Dendritic cell treated with granulocyte-macrophage colony-stimulating factor and Interleukin-4, amounts not matched to agents 40 ng/mL and 50 ng/mL, for 4 days (primary cell): ENCODE results near the gene ATP6V1A.
A peak's percentile ranks its signal among the peaks of the same experiment; 100 is the strongest.

ENCODE experiments used
- H3K27ac Mint-ChIP-seq: one replicate; pipeline ENCODE4 v1.8.0; 2022; ENCODE audit warnings: mild to moderate bottlenecking, mixed read lengths
- H3K27me3 Mint-ChIP-seq: one replicate; pipeline ENCODE4 v1.8.0; 2022; ENCODE audit warnings: mild to moderate bottlenecking, mixed read lengths
- H3K36me3 Mint-ChIP-seq: one replicate; pipeline ENCODE4 v1.8.0; 2022; ENCODE audit warnings: low read depth, mixed read lengths
- H3K4me1 Mint-ChIP-seq: one replicate; pipeline ENCODE4 v1.8.0; 2022; ENCODE audit warnings: low read depth, mixed read lengths
- H3K4me3 Mint-ChIP-seq: one replicate; pipeline ENCODE4 v1.8.0; 2022; ENCODE audit warnings: mild to moderate bottlenecking, moderate library complexity, mixed read lengths
- H3K9me3 Mint-ChIP-seq: one replicate; pipeline ENCODE4 v1.8.0; 2022; ENCODE audit warnings: mixed read lengths
- intact Hi-C: fragments of 100-400 bp; cut with micrococcal nuclease; formaldehyde crosslinking; loops from one replicate; pipeline ENCODE4 v1.15.0; 2022

ATP6V1A gene

GRCh38 chr3:113758389-113759024 is 11.7 kb downstream of the ATP6V1A start:
- Mint-ChIP-seq H3K4me3 (no peak overlapping the region), H3K4me1 (peaks cover 22% of the 10 kb centered on the region), H3K27me3 (no peaks in the 10 kb centered on the region), H3K27ac (no peak overlapping the region), H3K9me3 (peaks cover 11% of the 10 kb centered on the region), H3K36me3 (peaks cover 52% of the 10 kb centered on the region)
- intact Hi-C loops: no loop called here

- H3K4me3 Mint-ChIP-seq: no peak overlapping the region
- H3K27ac Mint-ChIP-seq: no peak overlapping the region
- H3K27me3 Mint-ChIP-seq: no peaks in the 10 kb centered on the region
- H3K9me3 Mint-ChIP-seq: no peaks in the 10 kb centered on the region
- intact Hi-C loops: no loop called here
- H3K4me1 Mint-ChIP-seq: peaks cover 15% of the 10 kb centered on the region
- peaks cover 54% of the 10 kb centered on the region for H3K36me3 Mint-ChIP-seq
Observed at GRCh38 chr3:113764698-113765097, 17.9 kb downstream of the ATP6V1A start.

- no peaks in the 10 kb centered on the region for H3K9me3 Mint-ChIP-seq
- peaks cover 51% of the 10 kb centered on the region for H3K36me3 Mint-ChIP-seq
- H3K27ac Mint-ChIP-seq: no peak overlapping the region
- H3K27me3 Mint-ChIP-seq: no peaks in the 10 kb centered on the region
- peaks cover 25% of the 10 kb centered on the region for H3K4me1 Mint-ChIP-seq
- no peak overlapping the region for H3K4me3 Mint-ChIP-seq
- intact Hi-C loops: no loop called here
Observed at GRCh38 chr3:113769551-113769950, 22.7 kb downstream of the ATP6V1A start.

- Mint-ChIP-seq H3K9me3 (no peaks in the 10 kb centered on the region), H3K27ac (no peak overlapping the region)
Observed at GRCh38 chr3:113771993-113772392, 25.2 kb downstream of the ATP6V1A start.

GRCh38 chr3:113773381-113773780 is 26.5 kb downstream of the ATP6V1A start:
- Mint-ChIP-seq H3K9me3 (no peaks in the 10 kb centered on the region), H3K27ac (no peak overlapping the region), H3K4me3 (no peak overlapping the region), H3K27me3 (no peaks in the 10 kb centered on the region), H3K36me3 (peaks cover 49% of the 10 kb centered on the region), H3K4me1 (peaks cover 53% of the 10 kb centered on the region)
- intact Hi-C loops: no loop called here

More at GRCh38 chr3:113771993-113772392, 25.2 kb downstream of the ATP6V1A start:
- no peak overlapping the region for H3K4me3 Mint-ChIP-seq
- intact Hi-C loops: no loop called here
- H3K36me3 Mint-ChIP-seq: peaks cover 48% of the 10 kb centered on the region
- H3K4me1 Mint-ChIP-seq: peaks cover 45% of the 10 kb centered on the region
- H3K27me3 Mint-ChIP-seq: no peaks in the 10 kb centered on the region

GRCh38 chr3:113775516-113775915 is 28.7 kb downstream of the ATP6V1A start:
- peak overlapping the region; percentile 44 for H3K27ac Mint-ChIP-seq
- intact Hi-C loops: no loop called here
- no peaks in the 10 kb centered on the region for H3K27me3 Mint-ChIP-seq
- peaks cover 43% of the 10 kb centered on the region for H3K36me3 Mint-ChIP-seq
- H3K4me3 Mint-ChIP-seq: no peak overlapping the region
- H3K9me3 Mint-ChIP-seq: no peaks in the 10 kb centered on the region
- H3K4me1 Mint-ChIP-seq: peaks cover 48% of the 10 kb centered on the region

- Mint-ChIP-seq H3K27ac (no peak overlapping the region), H3K4me3 (no peak overlapping the region), H3K27me3 (no peaks in the 10 kb centered on the region), H3K36me3 (peaks cover 49% of the 10 kb centered on the region), H3K9me3 (no peaks in the 10 kb centered on the region), H3K4me1 (peaks cover 48% of the 10 kb centered on the region)
- intact Hi-C loops: no loop called here
Observed at GRCh38 chr3:113776564-113776963, 29.7 kb downstream of the ATP6V1A start.

GRCh38 chr3:113783463-113783862 is 36.6 kb downstream of the ATP6V1A start:
- H3K27ac Mint-ChIP-seq: peak overlapping the region; percentile 67
- H3K4me1 Mint-ChIP-seq: no peaks in the 10 kb centered on the region
- no peaks in the 10 kb centered on the region for H3K27me3 Mint-ChIP-seq
- intact Hi-C loops: loop anchor here (1.0 kb wide), 1 partner anchor 38 kb away; no protein-coding TSS in a partner anchor
- H3K4me3 Mint-ChIP-seq: no peak overlapping the region
- H3K36me3 Mint-ChIP-seq: peaks cover 47% of the 10 kb centered on the region
- no peaks in the 10 kb centered on the region for H3K9me3 Mint-ChIP-seq

GRCh38 chr3:113783980-113784379 is 37.1 kb downstream of the ATP6V1A start:
- intact Hi-C loops: loop anchor here (1.0 kb wide), 1 partner anchor 39 kb away; no protein-coding TSS in a partner anchor
- H3K4me1 Mint-ChIP-seq: no peaks in the 10 kb centered on the region
- H3K9me3 Mint-ChIP-seq: no peaks in the 10 kb centered on the region
- H3K36me3 Mint-ChIP-seq: peaks cover 52% of the 10 kb centered on the region
- no peak overlapping the region for H3K4me3 Mint-ChIP-seq
- H3K27me3 Mint-ChIP-seq: no peaks in the 10 kb centered on the region
- peak overlapping the region; percentile 67 for H3K27ac Mint-ChIP-seq

GRCh38 chr3:113791381-113791780 is 44.5 kb downstream of the ATP6V1A start:
- no peak overlapping the region for H3K4me3 Mint-ChIP-seq
- no peaks in the 10 kb centered on the region for H3K9me3 Mint-ChIP-seq
- H3K4me1 Mint-ChIP-seq: peaks cover 4% of the 10 kb centered on the region
- peak overlapping the region; percentile 33 for H3K27ac Mint-ChIP-seq
- H3K36me3 Mint-ChIP-seq: peaks cover 86% of the 10 kb centered on the region
- no peaks in the 10 kb centered on the region for H3K27me3 Mint-ChIP-seq
- intact Hi-C loops: no loop called here

GRCh38 chr3:113794526-113794925 is 47.7 kb downstream of the ATP6V1A start:
- Mint-ChIP-seq H3K9me3 (no peaks in the 10 kb centered on the region), H3K27me3 (no peaks in the 10 kb centered on the region), H3K27ac (peak overlapping the region; percentile 14), H3K4me1 (peaks cover 4% of the 10 kb centered on the region), H3K36me3 (peaks cover 87% of the 10 kb centered on the region), H3K4me3 (no peak overlapping the region)
- intact Hi-C loops: no loop called here

GRCh38 chr3:113795693-113796092 is 48.9 kb downstream of the ATP6V1A start:
- intact Hi-C loops: no loop called here
- no peak overlapping the region for H3K4me3 Mint-ChIP-seq
- H3K27me3 Mint-ChIP-seq: no peaks in the 10 kb centered on the region
- H3K9me3 Mint-ChIP-seq: no peaks in the 10 kb centered on the region
- peaks cover 88% of the 10 kb centered on the region for H3K36me3 Mint-ChIP-seq
- no peak overlapping the region for H3K27ac Mint-ChIP-seq
- peaks cover 4% of the 10 kb centered on the region for H3K4me1 Mint-ChIP-seq

GRCh38 chr3:113802795-113803455 is 56.1 kb downstream of the ATP6V1A start:
- Mint-ChIP-seq H3K27ac (no peak overlapping the region), H3K36me3 (peaks cover 91% of the 10 kb centered on the region), H3K27me3 (no peaks in the 10 kb centered on the region), H3K4me1 (no peaks in the 10 kb centered on the region), H3K4me3 (no peak overlapping the region), H3K9me3 (no peaks in the 10 kb centered on the region)
- intact Hi-C loops: no loop called here

- H3K9me3 Mint-ChIP-seq: no peaks in the 10 kb centered on the region
- H3K4me3 Mint-ChIP-seq: no peak overlapping the region
- H3K27me3 Mint-ChIP-seq: no peaks in the 10 kb centered on the region
- no peak overlapping the region for H3K27ac Mint-ChIP-seq
- H3K4me1 Mint-ChIP-seq: no peaks in the 10 kb centered on the region
- intact Hi-C loops: no loop called here
- peaks cover 93% of the 10 kb centered on the region for H3K36me3 Mint-ChIP-seq
Observed at GRCh38 chr3:113804661-113805060, 57.8 kb downstream of the ATP6V1A start.
